Right lobe of liver (tissue), 4 donors: ENCODE data around the gene SACM1L.

Experiments
- CTCF ChIP-seq, 4 donors: fragments of 200-600 bp in 3 of 4; fragments of 450-650 bp in 1 of 4; IDR thresholded peaks; one replicate each; pipeline versions ENCODE4 v1.5.1 to v1.8.0; 2016 to 2022; ENCODE audit warnings: antibody characterized with exemption in 4 of 4, mild to moderate bottlenecking in 2 of 4
- POLR2A ChIP-seq: fragments of 450-650 bp; IDR thresholded peaks from one replicate; pipeline ENCODE4 v1.6.1; 2017; ENCODE audit warnings: antibody characterized with exemption, mild to moderate bottlenecking
- donor health status: DM: no; HTN: no; CAD: no.
- donor health status: DM: no; HTN: no; CAD: no.
- donor health status: DM: no; HTN: yes; CAD: no.

DNA sequence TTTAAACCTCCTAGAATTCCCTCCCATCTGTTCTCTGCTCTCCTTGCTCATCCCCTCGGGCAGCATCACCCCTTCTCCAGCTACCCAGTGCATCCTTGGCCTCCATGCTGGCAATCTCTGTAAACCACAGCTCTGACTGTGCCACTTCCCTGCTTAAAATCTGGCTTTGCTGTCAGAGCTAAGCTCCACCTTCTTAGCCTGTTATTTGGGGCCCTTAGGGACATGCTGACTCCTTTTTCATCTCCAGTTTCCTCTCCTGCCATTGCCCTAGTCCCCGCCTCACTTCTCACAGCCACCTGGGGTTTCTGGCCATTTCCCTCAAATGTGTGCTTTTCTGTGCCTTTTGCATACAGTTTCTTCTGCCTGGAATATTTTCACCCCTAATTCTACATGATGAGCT lies 101.4 kb downstream of the SACM1L start:
- TF ChIP-seq CTCF (IDR thresholded peaks at IDR 0.05): no peak
- TF ChIP-seq POLR2A: no peak
